Ectodermal cell (in vitro differentiated cells): Measurements from ENCODE around the gene VPS18.

Source experiments
- H3K27ac ChIP-seq: 2 replicates; pipeline ENCODE4 v1.7.0; 2013; ENCODE audit warnings: mild to moderate bottlenecking, low read depth, low read length; ENCODE audit not compliant: insufficient read depth, poor library complexity, severe bottlenecking
- H3K27me3 ChIP-seq: 2 replicates; pipeline ENCODE4 v1.7.0; 2013; ENCODE audit warnings: mild to moderate bottlenecking, low read length; ENCODE audit not compliant: insufficient read depth, control insufficient read depth, poor library complexity, severe bottlenecking
- H3K36me3 ChIP-seq: one replicate; pipeline ENCODE4 v1.7.0; 2013; ENCODE audit warnings: low read length; ENCODE audit not compliant: control insufficient read depth, insufficient read depth
- H3K4me1 ChIP-seq: one replicate; pipeline ENCODE4 v1.7.0; 2013; ENCODE audit warnings: low read length; ENCODE audit not compliant: control insufficient read depth, insufficient read depth
- H3K4me3 ChIP-seq: 2 replicates; pipeline ENCODE4 v1.7.0; 2013; ENCODE audit warnings: low read depth, low read length, control low read depth; ENCODE audit not compliant: insufficient read depth
- H3K9me3 ChIP-seq: 2 replicates; pipeline ENCODE4 v1.7.0; 2013; ENCODE audit warnings: mild to moderate bottlenecking, low read length, moderate library complexity; ENCODE audit not compliant: control insufficient read depth
- WGBS, 2 experiments: methylation state at CpG; one replicate each; pipeline ENCODE4 v1.1.7; 2013; ENCODE audit warnings: missing lambda C conversion rate in 2 of 2; 5-methylcytosine and 5-hydroxymethylcytosine counted together

VPS18 gene

DNA sequence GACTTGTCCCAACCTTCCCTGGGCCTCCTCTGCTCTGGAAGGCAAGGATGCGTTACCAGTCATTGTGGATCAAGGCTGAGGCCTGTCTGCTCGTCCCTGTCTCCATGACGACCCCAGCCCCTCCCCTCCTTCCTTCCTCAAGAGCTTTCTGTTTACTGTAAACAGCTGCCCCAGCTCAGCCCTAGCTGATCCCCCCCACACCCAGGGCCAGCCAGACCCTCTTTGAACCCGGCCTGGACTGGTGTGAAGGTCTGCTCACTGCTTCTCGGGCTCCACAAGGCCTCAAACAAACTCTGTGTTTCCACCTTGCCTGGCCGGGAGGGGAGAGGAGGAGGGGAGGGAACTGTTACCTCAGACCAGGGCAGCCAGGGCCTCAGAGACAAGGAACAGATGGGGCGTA is 16.9 kb downstream of the VPS18 start:
- no peaks in the 10 kb centered on the region for H3K9me3 ChIP-seq
- peaks cover 21% of the 10 kb centered on the region for H3K4me1 ChIP-seq
- H3K27me3 ChIP-seq, result no peaks in the 10 kb centered on the region
- no peaks in the 10 kb centered on the region for H3K36me3 ChIP-seq
- no peak overlapping the region for H3K4me3 ChIP-seq
- no peak overlapping the region for H3K27ac ChIP-seq
- WGBS, 2 experiments, result 39 to 46% methylated on average over 7 of the region's 7 CpGs

DNA sequence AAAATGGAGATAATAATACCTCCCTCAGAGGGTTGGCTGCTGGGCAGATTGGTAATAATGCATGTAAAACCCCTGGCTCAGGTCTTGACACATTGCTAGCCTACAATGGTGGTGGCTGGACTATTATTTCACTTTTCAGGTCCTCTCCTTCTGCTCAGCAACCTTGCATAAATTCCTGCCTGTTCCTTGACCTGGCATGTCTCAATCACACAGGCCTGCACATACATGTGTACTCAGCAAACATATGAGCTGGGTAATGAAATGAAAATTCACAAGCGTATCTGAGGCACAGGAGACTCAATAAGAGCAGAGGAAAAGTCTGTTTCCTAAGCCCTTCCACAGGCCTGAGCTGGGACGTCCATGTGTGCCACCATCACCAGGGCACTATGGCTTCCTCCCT is 17.4 kb downstream of the VPS18 start:
- 90 to 93% methylated on average over 2 of the region's 2 CpGs for WGBS, 2 experiments
- Histone ChIP-seq H3K27ac (no peak overlapping the region), H3K36me3 (no peaks in the 10 kb centered on the region)

DNA sequence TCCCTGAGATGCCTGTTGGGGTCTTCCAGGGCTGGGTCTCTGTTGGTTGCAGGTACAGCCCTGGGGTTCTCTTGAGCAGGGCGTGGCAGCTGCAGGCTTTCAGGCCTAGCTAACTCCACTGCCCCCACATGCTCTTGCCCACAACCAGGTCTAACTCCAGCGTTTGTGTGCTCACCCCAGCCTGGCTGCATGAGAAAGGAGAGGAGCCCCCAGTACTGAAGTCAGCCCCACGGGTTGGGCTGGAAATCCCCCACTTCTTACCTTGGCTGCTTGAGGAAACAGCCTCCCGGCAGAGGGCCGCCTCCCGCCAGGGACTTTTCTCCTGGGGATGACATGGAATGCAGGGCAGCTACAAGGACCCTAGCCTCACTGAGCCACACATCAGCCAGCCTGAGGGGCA is 18.2 kb downstream of the VPS18 start:
- Histone ChIP-seq H3K9me3 (no peaks in the 10 kb centered on the region), H3K36me3 (no peaks in the 10 kb centered on the region), H3K4me3 (no peak overlapping the region), H3K4me1 (peaks cover 10% of the 10 kb centered on the region), H3K27me3 (peaks cover 10% of the 10 kb centered on the region), H3K27ac (no peak overlapping the region)
- 78 to 80% methylated on average over 6 of the region's 6 CpGs for WGBS, 2 experiments

More for the DNA sequence above, 17.4 kb downstream of the VPS18 start:
- H3K9me3 ChIP-seq, result no peaks in the 10 kb centered on the region
- H3K4me3 ChIP-seq, result no peak overlapping the region
- H3K27me3 ChIP-seq, result peaks cover 3% of the 10 kb centered on the region
- peaks cover 17% of the 10 kb centered on the region for H3K4me1 ChIP-seq

DNA sequence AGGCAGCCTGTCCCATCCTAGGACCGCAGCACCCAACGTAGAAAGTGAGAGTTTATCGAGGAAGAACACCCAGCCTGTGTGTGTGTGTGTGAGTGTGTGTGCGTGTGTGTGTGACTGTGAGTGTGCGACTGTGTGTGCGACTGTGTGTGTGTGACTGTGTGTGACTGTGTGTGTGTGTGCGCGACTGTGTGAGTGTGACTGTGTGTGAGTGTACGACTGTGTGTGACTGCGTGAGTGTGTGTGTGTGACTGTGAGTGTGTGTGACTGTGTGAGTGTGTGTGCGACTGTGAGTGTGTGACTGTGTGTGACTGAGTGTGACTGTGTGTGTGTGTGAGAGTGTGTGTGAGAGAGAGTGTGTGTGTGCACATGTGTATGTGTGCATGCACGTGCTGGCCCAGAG is 19.8 kb downstream of the VPS18 start:
- Histone ChIP-seq H3K27ac (no peak overlapping the region), H3K27me3 (peaks cover 18% of the 10 kb centered on the region), H3K9me3 (no peaks in the 10 kb centered on the region), H3K36me3 (no peaks in the 10 kb centered on the region), H3K4me1 (peaks cover 14% of the 10 kb centered on the region), H3K4me3 (no peak overlapping the region)
- 92 to 95% methylated on average over 12 of the region's 12 CpGs for WGBS, 2 experiments

DNA sequence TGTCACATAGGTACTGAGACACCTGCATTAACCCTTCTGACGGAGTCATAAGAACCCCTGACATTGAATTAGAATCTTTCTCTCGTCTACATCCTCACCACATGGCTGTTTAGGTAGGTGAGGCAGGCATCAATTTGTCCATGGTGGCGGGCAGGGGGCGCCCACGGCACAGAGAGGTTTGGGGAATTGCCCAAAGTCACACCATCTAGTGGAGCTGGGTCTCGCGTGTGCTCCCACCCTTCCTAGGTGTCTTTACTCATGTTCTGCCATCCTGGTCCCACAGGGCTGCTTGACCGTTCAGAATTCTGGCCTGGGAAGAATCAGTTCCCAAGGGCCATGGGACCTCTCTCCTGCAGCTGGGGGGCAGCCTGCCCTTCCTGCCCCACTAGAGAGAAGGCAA is 20.2 kb downstream of the VPS18 start:
- no peak overlapping the region for H3K27ac ChIP-seq
- H3K27me3 ChIP-seq, result peaks cover 23% of the 10 kb centered on the region
- H3K9me3 ChIP-seq, result no peaks in the 10 kb centered on the region
- no peak overlapping the region for H3K4me3 ChIP-seq
- peaks cover 14% of the 10 kb centered on the region for H3K4me1 ChIP-seq
- H3K36me3 ChIP-seq, result no peaks in the 10 kb centered on the region
- 76 to 77% methylated on average over 8 of the region's 8 CpGs for WGBS, 2 experiments

DNA sequence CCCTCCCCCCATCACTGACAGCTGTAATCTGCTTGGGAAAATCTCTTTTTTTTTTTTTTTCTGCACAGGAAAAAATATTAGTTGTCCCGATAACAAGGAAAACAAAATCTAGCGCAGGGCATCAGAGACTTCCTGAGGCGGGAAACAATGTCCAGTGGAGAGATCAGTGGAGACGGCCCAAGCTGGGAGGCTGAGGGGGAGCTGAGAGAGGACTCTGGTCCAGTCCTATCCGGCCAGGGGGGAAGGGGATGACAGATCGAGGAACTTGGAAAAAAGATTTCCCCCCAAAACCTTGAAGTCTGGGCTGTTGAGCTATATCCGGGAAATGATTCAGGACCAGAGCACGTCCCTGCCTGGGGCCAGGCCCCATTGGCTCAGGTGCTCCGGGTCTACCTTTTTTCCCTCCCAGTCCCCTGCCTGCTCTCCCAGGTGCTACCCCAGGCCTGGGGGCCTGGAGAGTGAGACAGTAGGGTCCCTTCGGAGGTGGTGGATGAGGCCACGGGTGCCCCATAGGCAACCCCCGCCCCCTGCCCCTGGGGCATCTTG is 20.9 kb downstream of the VPS18 start:
- Histone ChIP-seq H3K9me3 (no peaks in the 10 kb centered on the region), H3K27me3 (peaks cover 30% of the 10 kb centered on the region), H3K27ac (no peak overlapping the region), H3K36me3 (no peaks in the 10 kb centered on the region), H3K4me1 (peaks cover 14% of the 10 kb centered on the region), H3K4me3 (no peak overlapping the region)
- 82 to 83% methylated on average over 12 of the region's 12 CpGs for WGBS, 2 experiments

DNA sequence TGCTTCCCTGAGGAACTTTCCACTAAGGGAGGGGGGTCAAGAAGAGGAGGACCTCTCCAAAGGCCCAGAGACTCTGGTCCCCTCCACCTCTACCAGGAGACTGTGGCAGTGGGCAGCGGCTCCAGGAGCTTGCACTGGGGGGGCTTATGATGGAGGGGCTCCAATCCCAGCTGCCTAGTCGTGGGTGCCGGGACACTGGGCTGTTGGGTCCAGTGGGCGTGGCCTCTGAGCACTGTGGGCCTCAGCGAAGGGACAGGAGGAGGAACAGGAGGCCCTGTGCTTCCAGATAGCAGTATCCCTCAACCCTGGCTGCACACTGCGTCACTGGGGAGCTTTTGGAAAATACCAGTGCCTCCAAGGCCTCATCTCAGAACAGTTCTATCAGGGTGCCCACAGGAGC is 21.4 kb downstream of the VPS18 start:
- no peak overlapping the region for H3K27ac ChIP-seq
- H3K36me3 ChIP-seq, result no peaks in the 10 kb centered on the region
- peaks cover 14% of the 10 kb centered on the region for H3K4me1 ChIP-seq
- H3K27me3 ChIP-seq, result peaks cover 35% of the 10 kb centered on the region
- 82 to 85% methylated on average over 6 of the region's 6 CpGs for WGBS, 2 experiments
- H3K9me3 ChIP-seq, result no peaks in the 10 kb centered on the region
- H3K4me3 ChIP-seq, result no peak overlapping the region

DNA sequence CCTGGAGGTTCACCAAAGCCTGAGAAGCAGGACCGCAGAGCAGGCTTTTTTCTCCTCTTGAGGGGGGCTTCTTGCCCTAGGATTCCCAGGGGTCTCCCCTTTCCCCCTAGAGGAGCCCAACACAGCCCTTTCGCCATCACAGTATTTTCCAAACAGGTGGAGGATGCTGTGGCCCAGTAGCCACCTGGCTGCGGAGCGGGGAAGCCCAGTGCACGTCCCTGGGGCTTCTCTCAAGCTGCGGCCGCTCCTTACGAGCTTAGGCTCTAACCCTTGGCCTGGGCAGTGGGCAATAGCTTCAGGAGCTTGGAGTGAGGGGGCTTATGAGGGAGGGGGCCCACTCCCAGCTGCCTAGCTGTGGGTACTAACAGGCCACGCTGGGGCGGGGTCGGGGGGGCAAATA is 23.3 kb downstream of the VPS18 start:
- Histone ChIP-seq H3K27me3 (peaks cover 54% of the 10 kb centered on the region), H3K4me1 (peaks cover 9% of the 10 kb centered on the region), H3K4me3 (no peak overlapping the region), H3K36me3 (no peaks in the 10 kb centered on the region), H3K27ac (no peak overlapping the region), H3K9me3 (no peaks in the 10 kb centered on the region)
- WGBS, 2 experiments, result 70 to 75% methylated on average over 11 of the region's 11 CpGs

DNA sequence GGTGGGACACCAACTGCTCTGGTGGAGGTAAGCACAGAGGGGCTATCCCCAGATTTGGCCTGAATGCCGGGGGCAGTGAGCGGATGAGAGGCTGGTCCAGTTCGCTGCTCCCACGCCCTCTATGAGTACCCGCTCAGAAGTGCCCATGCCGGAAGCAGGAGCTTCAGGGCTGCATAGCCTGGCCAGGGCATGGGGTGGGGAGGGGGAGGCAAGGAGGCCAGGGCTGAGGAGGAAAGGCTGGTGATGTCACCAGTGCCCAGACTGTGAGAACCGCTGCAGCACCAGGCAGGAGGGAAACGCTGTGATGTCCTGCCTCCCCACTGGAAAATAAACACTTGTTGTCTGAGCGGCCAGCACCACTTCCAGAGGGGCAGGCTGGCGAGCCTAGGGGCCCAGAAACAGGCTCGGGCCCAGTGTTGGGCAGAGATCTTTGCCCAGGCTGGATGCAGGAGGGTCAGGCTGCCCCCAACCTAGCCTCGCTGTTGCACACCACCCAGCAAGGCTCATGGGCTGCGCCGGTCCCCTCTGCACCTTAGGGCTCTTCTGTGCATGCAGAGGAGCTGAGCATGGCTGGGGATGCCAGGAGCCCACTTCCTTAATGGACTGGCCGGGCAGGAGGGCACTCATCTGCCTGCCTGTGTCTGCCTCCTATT is 24.0 kb downstream of the VPS18 start:
- Histone ChIP-seq H3K36me3 (no peaks in the 10 kb centered on the region), H3K9me3 (no peaks in the 10 kb centered on the region), H3K27ac (no peak overlapping the region), H3K27me3 (peaks cover 61% of the 10 kb centered on the region), H3K4me1 (peaks cover 9% of the 10 kb centered on the region), H3K4me3 (no peak overlapping the region)
- 85 to 86% methylated on average over 15 of the region's 15 CpGs for WGBS, 2 experiments

DNA sequence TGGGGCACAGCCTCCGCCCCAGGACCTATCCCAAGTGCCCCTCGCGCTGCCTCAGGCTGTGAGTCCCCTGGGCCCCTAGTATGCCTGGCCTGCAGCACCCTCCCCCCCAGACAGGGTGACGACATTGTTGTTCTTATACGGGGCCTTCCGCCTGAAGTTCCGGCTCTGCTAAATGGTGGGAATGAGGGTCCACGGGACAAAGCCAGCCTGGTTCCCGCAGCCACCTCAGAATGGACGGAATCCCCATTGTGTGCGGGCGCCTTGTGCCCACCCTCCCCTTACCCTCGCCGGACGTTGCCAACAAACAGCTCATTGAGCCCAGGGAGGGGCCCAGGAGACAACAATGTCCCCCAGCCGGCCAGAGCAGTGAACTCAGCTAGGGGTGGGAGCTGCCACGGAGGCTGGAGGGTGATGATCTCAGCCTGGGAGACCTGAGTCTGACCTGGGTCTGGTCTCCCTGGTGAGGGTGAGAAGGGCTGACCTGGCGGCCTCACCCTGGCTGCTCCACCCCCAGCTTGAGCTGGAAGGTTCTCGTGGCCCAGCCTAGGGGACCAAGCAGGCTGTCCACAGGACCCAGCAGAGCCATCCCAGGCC is 24.6 kb downstream of the VPS18 start:
- no peak overlapping the region for H3K4me3 ChIP-seq
- peaks cover 67% of the 10 kb centered on the region for H3K27me3 ChIP-seq
- no peaks in the 10 kb centered on the region for H3K36me3 ChIP-seq
- 81 to 82% methylated on average over 19 of the region's 19 CpGs for WGBS, 2 experiments
- H3K4me1 ChIP-seq, result peaks cover 9% of the 10 kb centered on the region
- no peak overlapping the region for H3K27ac ChIP-seq
- no peaks in the 10 kb centered on the region for H3K9me3 ChIP-seq
